AG04450 (cell line): ENCODE data around the gene SLC36A1. TPM values are rescaled to one million over a fixed set of nuclear protein-coding genes. Genes with fewer than 3 reads are reported as not detected.
A peak's percentile ranks its signal among the peaks of the same experiment; 100 is the strongest.

Experiments used
- CTCF ChIA-PET: fragments of 300-600, 350-600 bp; formaldehyde crosslinking; extraction: SDS; loops from one replicate; lab custom pipeline; 2022; ENCODE audit warnings: antibody characterized with exemption, inconsistent platforms; lab: Charles Lee
- POLR2A ChIA-PET: fragments of 350-600 bp; formaldehyde crosslinking; extraction: SDS; loops from one replicate; lab custom pipeline; 2021; ENCODE audit warnings: antibody characterized with exemption, inconsistent platforms; lab: Yijun Ruan, JAX
- DNase-seq: peaks from one replicate; pipeline ENCODE4 v3.0.0-alpha.2; 2011; ENCODE audit warnings: low read depth, low spot score
- H3K27ac ChIP-seq: one replicate; pipeline ENCODE4 v1.5.1; 2012; ENCODE audit warnings: low read depth, low read length, control low read depth
- H3K27me3 ChIP-seq: one replicate; pipeline ENCODE4 v1.6.0; 2012; ENCODE audit warnings: low read length; ENCODE audit not compliant: control insufficient read depth, insufficient read depth
- H3K4me3 ChIP-seq: 2 replicates; pipeline ENCODE4 v1.5.1; 2011; ENCODE audit warnings: mild to moderate bottlenecking, low read depth, low read length, control low read depth
- H3K9me3 ChIP-seq: 2 replicates; pipeline ENCODE4 v1.5.1; 2012; ENCODE audit warnings: low read length; ENCODE audit not compliant: control insufficient read depth, insufficient read depth
- CTCF ChIP-seq: IDR thresholded peaks from 2 replicates; pipeline ENCODE4 v1.5.1; 2011; ENCODE audit warnings: low read depth, low read length, control low read depth, inconsistent platforms
- polyA plus RNA-seq: library from polyadenylated mRNA; depleted of rRNA; stranded (reverse); fragments of >200 nt; gene quantifications from 2 replicates; pipeline ENCODE4 v1.2.3, GENCODE V29; 2011

SLC36A1 gene
- polyA plus RNA-seq, 1 experiment = 22.2 TPM

- CTCF ChIA-PET = interaction anchor here (0.8 kb wide), 1 partner anchor 48 kb away, joined by 3 read pairs; the partner anchor contains the start of gene SLC36A1
- Histone ChIP-seq H3K27ac (no peak overlapping the region), H3K4me3 (no peak overlapping the region), H3K9me3 (no peaks in the 10 kb centered on the region), H3K27me3 (no peaks in the 10 kb centered on the region)
- peak; percentile 34 for DNase-seq
- TF ChIP-seq CTCF = no peak
- POLR2A ChIA-PET = interaction anchor here (0.6 to 1.0 kb wide), 3 partner anchors 12 to 304 kb away, joined by 3 to 8 read pairs (median 5); no protein-coding TSS in a partner anchor
Observed at GRCh38 chr5:151495320-151495719, 47.9 kb downstream of the SLC36A1 start.

GRCh38 chr5:151496041-151496484 lies 48.7 kb downstream of the SLC36A1 start:
- no peaks in the 10 kb centered on the region for H3K27me3 ChIP-seq
- ChIA-PET POLR2A (interaction anchor here (0.6 to 1.0 kb wide), 3 partner anchors 13 to 304 kb away, joined by 3 to 8 read pairs (median 5); no protein-coding TSS in a partner anchor), CTCF (interaction anchor here (0.8 kb wide), 1 partner anchor 48 kb away, joined by 3 read pairs; the partner anchor contains the start of gene SLC36A1)
- peak overlapping the region; percentile 31 for H3K27ac ChIP-seq
- H3K9me3 ChIP-seq = no peaks in the 10 kb centered on the region
- no peak for DNase-seq
- no peak for TF ChIP-seq CTCF
- no peak overlapping the region for H3K4me3 ChIP-seq

GRCh38 chr5:151497391-151498002 lies 50.1 kb downstream of the SLC36A1 start:
- Histone ChIP-seq H3K27me3 (no peaks in the 10 kb centered on the region), H3K4me3 (no peak overlapping the region), H3K9me3 (no peaks in the 10 kb centered on the region), H3K27ac (no peak overlapping the region)
- ChIA-PET CTCF (interaction anchor here (1.1 to 2.2 kb wide), 5 partner anchors 12 to 274 kb away, joined by 3 to 13 read pairs (median 7); no protein-coding TSS in a partner anchor), POLR2A (no interaction called here)
- TF ChIP-seq CTCF = no peak
- DNase-seq = no peak

- Histone ChIP-seq H3K27me3 (no peaks in the 10 kb centered on the region), H3K27ac (no peak overlapping the region), H3K9me3 (no peaks in the 10 kb centered on the region), H3K4me3 (no peak overlapping the region)
- ChIA-PET CTCF (interaction anchor here (0.8 to 2.4 kb wide), 14 partner anchors 10 to 273 kb away, joined by 3 to 17 read pairs (median 4); partner anchors contain the start of gene SLC36A1), POLR2A (interaction anchor here (1.6 kb wide), 1 partner anchor 51 kb away, joined by 6 read pairs; the partner anchor contains the start of gene SLC36A1)
- no peak for DNase-seq
- TF ChIP-seq CTCF = no peak
Observed at GRCh38 chr5:151498395-151499155, 51.2 kb downstream of the SLC36A1 start.
